NCI-H1694 treated with DMSO at 0.1 percent for 48 hours (cell line): ENCODE results near the gene TMPRSS9.

ENCODE experiments used
- DNase-seq: peaks from one replicate; lab custom pipeline; 2025; lab: John Stamatoyannopoulos, UW

Gene TMPRSS9

DNA sequence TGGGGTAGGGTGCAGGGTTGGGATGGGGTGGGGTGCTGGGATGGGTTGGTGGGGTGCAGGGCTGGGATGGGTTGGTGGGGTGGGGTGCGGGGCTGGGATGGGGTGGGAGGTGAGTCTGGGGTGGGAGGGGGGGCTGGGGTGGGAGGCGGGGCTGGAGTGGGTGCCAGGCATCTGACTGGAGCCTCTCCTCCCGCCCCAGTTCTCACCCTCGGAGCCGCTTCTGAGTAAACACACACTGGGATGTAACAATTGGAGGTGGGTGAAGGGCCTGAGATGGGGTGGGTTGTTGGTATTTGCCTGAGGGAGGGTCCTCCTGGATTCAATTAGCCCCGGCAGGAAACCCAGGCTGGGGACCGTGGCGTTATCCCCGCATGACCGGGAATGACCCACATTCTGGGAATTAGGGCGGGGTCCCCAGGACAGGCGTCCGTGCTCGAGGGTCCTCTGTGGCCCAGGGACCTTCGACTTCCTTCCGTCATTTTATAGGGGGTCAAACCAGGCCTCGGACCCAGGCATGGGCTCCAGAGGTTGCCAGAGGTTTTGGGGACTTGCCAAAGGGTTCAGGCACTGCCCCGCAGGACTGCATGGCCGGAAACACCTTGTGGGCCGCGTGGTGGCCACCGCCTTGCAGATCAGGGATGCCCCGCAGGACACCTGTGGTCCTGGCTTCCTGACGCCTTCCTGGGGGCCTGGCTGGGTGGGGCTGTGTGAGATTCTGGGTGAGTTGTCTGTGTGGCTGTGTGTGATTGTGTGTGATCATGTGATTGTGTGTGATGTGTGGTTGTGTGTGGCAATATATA lies 1.4 kb downstream of the TMPRSS9 start:
- DNase-seq, result no peak

DNA sequence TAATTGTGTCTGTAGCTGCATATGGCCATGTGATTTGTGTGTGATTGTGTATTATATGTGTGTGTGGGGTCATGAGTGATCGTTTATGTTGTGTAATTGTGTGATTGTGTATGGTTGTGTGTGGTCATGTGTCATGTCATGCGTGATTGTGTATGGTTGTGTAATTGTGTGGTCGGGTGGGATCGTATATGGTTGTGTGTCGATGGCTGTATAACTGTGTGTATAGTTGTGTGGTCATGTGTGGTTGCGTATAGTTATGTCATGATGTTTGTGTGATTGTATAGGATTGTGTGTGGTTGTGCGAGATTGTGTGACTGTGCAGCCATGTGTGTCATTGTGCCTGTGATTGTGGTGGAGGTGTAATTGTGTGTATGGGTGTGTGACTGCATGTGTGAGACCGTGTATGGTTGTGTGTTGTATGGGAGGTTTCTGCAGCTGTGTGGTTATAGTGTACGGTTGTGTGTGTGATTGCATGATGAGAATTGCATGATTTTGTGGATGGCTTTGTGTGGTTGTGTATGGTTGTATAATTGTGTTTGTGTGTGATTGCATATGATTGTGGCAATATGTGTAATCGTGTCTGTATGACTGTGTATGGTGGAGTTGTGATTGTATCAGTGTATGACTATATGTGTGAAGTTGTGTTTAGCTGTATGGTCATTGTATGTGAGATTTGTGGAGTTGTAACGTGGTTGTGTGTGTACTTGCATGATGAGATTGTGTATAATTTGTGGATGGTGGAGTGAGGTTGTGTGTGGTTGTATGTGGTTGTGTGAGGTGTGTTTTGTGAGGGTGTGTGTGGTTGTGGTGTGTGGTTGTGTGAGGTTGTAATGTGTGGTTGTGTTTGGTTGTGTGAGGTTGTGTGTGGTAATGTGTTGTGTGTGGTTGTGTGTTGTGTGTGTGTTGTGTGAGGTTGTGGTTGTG lies 2.2 kb downstream of the TMPRSS9 start:
- DNase-seq, result no peak

- no peak for DNase-seq
Observed at GRCh38 chr19:2362970-2363300, 2.9 kb downstream of the TMPRSS9 start.

DNA sequence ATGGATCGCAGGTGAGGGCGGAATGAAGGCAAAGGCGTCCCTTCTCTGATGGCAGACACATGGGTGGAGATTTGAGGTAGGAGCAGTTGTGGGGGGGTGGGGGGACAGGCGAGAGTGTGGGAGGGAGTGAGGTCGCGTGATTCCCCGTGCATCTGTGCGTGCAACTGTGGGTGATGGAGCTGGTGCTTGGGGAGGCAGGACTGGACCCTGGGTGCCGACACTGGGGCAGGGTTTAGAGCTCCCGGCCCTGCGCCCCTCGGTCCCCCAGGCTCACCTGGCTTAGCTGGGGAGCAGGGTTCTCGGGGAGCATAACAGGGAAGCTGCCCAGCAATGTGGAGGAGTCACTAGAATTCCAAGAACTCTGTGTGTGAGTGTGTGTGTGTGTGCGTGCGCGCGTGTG lies 3.4 kb downstream of the TMPRSS9 start:
- DNase-seq, result no peak

DNA sequence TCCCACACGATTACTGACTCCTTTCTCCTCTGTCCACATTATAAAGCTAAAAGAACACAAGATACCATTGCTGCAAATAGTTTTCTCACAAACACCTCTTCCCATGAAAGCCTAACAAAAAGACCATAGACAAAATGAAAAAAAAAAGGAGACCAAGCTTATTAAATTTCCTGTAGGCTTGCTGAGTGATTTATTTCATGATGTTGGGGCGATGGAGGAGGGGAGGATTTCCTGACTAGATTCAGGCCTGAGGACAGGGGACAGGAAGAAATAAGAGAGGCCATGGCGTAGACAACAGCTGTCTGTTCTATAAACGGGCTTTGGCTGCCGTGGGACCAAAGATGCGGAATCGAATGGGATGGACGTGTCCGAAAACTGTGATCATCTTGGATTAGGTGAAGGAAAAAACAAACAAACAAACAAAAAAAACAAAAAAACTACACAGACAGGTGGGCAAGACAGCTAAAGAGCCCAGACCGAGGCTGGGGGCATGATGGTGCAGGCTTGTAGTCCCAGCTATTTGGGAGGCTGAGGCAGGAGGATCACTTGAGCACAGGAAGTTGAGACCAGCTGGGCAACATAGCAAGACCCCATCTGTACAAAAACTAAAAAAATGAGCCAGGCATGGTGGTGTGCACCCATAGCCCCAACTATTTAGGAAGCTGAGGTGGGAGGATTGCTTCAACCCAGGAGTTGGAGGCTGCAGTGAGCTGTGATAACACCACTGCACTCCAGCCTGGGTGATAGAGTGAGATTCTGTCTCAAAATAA lies 5.3 kb downstream of the TMPRSS9 start:
- no peak for DNase-seq

GRCh38 chr19:2371656-2372055 lies 11.6 kb downstream of the TMPRSS9 start:
- no peak for DNase-seq

- no peak for DNase-seq
Observed at GRCh38 chr19:2372076-2372612, 12.1 kb downstream of the TMPRSS9 start.

DNA sequence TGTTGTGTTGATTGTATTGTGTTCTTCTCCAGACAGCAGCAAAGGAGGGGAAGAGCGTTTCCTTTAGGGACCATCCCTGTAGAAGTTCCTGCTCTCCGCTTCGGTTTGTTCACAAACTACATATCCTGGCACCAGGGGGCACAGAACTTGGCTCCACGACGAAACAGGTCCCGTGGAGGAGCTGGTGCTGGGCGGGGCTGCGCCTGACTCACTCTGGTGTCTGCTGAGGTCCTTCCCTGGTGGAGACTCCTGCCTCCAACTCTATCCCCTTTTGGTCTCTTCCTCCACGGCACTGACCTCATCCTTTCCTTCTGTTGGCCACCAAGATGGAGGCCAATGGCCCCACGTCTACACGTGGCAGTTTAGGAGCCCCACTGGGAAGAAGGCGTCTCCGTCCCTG lies 14.7 kb downstream of the TMPRSS9 start:
- no peak for DNase-seq

- DNase-seq, result no peak
Observed at GRCh38 chr19:2375353-2376121, 15.5 kb downstream of the TMPRSS9 start.

- DNase-seq, result no peak
Observed at GRCh38 chr19:2376784-2377519, 16.9 kb downstream of the TMPRSS9 start.

GRCh38 chr19:2380567-2380966 lies 20.5 kb downstream of the TMPRSS9 start:
- no peak for DNase-seq

DNA sequence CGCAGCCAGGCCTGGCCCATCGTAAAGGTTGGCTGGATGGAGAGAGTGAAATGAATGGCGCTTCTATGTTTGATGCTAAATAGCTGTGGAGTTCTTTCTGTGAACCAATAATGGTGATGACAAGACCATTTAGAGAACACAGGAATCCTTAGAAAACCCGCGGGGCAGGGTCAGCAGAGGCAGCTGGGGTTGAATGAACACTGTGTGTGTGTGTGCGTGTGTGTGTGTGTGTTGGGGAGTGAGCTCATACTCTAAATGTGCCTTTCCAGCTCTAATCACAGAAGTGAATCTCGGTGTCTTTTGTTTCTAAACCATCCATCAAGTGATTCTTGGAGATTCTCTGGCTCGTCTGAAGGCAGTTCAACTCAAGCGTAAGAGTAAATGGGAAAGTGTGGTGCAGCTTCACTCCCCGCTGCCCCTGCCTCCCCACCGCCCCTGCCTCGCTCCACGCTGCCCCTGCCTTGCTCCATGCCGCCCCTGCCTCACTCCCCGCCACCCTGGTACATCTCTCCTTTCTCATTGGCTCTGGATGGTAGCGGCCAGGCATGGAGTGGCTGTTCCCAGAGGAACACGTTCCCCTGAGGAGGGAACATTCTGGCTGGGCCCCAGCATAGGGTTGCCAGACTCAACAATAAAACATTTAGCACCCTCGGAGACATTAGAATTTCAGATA lies 21.2 kb downstream of the TMPRSS9 start:
- no peak for DNase-seq

GRCh38 chr19:2382530-2383222 lies 22.6 kb downstream of the TMPRSS9 start:
- no peak for DNase-seq

DNA sequence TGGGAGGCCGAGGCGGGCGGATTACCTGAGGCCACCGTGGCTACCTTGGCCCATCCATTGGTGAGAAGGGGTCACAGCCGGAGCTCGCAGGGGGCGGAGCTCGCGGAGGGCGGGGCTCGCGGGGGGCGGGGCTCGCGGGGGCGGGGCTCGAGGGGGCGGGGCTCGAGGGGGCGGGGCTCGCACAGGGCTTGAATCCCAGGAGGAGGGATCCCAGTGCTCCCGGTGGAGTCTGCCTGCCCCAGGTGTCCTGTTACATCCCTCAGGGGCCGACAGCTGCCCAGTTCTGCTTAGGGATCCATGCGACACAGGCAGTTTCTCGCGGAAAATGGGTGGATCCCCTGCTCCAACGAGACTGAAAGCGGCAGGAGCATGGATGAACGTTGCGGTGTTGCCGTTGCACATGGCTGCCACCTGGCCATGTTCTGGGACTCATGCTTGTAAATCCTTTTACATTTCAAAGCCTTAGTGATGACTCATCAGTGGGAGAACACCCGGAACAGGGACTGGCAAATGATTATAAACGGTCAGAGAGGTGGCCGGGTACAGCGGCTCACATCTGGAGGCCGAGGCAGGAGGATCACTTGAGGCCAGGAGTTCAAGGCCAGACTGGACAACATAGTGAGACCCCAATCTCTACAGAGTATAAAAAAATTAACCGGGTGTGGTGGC lies 25.1 kb downstream of the TMPRSS9 start:
- no peak for DNase-seq

- DNase-seq, result no peak
Observed at GRCh38 chr19:2387367-2388288, 27.6 kb downstream of the TMPRSS9 start.

- DNase-seq, result no peak
Observed at GRCh38 chr19:2389594-2389993, 29.5 kb downstream of the TMPRSS9 start.

GRCh38 chr19:2391118-2391725 lies 31.2 kb downstream of the TMPRSS9 start:
- peak; percentile 46 for DNase-seq
